ENCODE measurements around the gene OR10K2.
"Not testable (repeated sequence)": the region's sequence is repeated elsewhere in the genome, so short reads cannot be mapped to it uniquely, and the experiment has no call there.

The OR10K2 gene

GRCh38 chr1:158426137-158426536 lies at the start of gene OR10K2:
TSS of gene OR10K2 (minus strand) at chr1:158426237. CDS start at chr1:158420866, 5,371 bp downstream.
- no peak for DNase-seq (ENCODE audit: low spot score)

GRCh38 chr1:158471920-158472319 lies 45.9 kb upstream of the OR10K2 start, which contains the start of gene OR10R2:
TSS of gene OR10R2 (plus strand) at chr1:158472220. CDS start at chr1:158472326, 106 bp downstream.
- DNase-seq (ENCODE audit: low spot score), result no peak

GRCh38 chr1:158461534-158461933 lies 35.5 kb upstream of the OR10K2 start, which contains the start of gene OR10K1:
TSS of gene OR10K1 (plus strand) at chr1:158461834. CDS start at chr1:158465562, 3,728 bp downstream.
- no peak for DNase-seq (ENCODE audit: low spot score)

- no peak for DNase-seq (ENCODE audit: low spot score)
These were observed 32.2 kb upstream of the OR10K2 start for GRCh38 chr1:158458263-158458662.

DNA sequence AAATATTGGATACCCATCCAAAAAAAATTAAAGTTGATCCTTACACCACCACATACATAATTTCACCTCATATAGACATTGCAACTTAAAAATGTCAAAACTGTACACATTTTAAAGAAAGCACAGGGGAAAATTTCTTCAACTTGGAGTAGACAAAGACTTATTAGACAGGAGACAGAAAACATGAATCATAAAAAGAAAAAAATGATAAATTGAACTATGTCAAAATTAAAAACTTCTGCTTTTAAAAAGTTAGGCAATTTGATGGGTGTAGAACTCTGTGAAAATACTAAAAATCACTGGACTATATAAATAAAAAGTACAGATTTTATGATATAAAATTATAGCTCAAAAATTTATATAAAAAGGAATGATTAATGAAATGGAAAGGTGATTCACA lies 31.2 kb upstream of the OR10K2 start:
- no peak for DNase-seq (ENCODE audit: low spot score)

DNA sequence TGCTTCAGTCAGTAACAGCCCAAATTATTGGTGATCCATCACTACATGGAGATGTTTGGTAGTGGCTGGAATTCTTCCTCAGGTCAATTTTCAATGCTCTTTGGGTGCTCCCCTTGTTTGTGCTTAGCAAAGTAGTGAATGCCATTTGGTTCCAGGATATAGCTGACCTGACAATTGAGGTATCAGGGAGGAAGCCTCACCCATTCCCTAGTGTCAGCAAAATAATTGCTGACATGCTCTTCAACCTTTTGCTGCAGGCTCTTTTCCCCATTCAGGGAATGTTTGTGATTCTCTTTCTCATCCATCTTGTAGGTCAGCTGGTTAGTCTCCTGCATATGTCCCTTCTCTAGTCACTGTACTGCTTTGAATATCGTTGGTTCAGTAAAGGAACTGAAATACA lies 28.5 kb upstream of the OR10K2 start:
- no peak for DNase-seq (ENCODE audit: low spot score)

DNA sequence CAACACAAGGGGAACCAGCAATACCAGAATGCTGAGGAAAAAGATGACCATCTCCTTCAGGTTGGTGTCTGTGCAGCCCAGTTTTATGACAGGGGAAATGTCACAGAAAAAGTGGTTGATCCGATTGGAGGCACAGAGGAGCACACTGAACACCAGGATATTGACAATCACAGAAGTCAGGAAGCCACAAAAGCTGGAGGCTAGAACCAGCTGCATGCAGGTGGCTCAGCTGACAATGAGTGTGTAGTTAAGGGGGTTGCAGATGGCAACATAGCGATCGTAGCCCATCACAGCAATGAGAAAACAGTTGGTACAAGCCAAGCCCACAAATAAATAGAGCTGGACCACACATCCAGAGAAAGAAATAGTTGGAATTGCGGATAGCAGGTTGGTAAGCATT lies 19.3 kb upstream of the OR10K2 start:
- no peak for DNase-seq (ENCODE audit: low spot score)

- DNase-seq (ENCODE audit: low spot score), result no peak
These were observed 8.7 kb upstream of the OR10K2 start for GRCh38 chr1:158434741-158435140.

DNA sequence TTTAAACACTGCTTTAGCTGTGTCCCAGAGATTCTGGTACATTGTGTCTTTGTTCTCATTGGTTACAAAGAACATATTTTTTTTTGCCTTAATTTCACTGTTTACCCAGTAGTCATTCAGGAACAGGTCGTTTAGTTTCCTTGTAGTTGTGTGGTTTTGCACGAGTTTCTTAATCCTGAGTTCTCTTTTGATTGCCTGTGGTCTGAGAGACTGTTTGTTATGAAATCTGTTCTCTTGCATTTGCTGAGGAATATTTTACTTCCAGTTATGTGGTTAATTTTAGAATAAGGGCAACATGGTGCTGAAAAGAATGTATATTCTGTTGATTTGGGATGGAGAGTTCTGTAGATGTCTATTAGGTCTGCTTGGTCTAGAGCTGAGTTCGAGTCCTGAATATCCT lies 4.1 kb upstream of the OR10K2 start:
- DNase-seq (ENCODE audit: low spot score), result not testable (repeated sequence)

DNA sequence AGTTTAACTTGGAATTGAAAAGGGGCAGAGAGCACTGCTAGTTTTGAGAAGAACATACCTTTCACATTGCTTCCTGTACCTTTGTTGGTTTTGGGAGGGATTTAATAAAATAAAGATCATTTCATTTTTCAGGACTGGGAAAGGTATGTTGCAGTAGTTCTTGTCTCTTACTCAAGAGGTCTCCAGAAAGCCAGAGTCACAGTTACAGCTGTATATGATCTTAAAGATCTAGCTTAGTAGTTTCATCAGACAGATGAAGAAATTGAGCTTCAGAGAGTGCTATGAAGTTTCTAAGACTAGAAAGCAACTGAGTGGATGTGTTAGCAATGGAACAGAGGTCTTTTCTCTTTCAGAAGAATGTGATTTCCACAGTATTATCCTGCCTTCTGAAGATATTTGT lies 1.0 kb downstream of the OR10K2 start:
- no peak for DNase-seq (ENCODE audit: low spot score)

DNA sequence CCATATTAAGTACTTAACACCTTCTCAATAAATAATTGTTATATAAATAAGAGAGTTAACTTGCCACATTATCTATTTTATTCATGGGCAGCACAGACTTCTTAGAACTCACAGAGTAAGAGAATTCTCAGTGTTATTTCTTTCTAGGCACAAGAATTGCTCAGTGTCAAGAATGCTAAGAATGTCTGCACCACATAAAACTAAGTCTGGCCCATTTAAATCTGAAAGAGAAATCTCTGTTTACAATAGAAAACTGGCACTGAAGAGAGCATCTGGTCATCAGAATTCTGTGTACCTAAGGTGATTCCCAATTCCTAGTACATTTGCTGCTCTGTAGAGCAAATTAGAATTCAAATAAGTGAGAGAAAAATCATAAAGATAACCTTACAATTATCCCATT lies 3.8 kb downstream of the OR10K2 start:
- no peak for DNase-seq (ENCODE audit: low spot score)

DNA sequence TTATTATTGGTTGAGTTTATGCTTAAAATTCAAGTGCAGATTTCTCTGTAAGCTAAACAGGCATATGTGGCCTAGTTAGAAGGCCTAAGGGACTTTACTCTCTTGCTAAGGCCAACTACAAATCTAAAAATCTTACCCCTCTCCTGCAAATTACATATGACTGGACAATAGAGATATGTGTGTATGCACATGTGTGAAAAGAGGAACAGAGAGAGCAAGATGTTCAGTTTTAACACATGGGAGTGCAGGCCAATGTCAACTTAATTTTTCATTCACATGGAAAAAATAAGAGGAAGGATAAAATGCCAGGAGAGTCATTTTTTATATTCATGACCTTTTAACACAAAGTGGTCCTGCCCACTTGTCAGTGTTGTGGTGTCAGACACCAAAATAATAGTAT lies 8.5 kb downstream of the OR10K2 start:
- no peak for DNase-seq (ENCODE audit: low spot score)

GRCh38 chr1:158414651-158415345 lies 11.2 kb downstream of the OR10K2 start:
- DNase-seq (ENCODE audit: low spot score), result no peak

GRCh38 chr1:158407092-158407491 lies 18.9 kb downstream of the OR10K2 start:
- no peak for DNase-seq (ENCODE audit: low spot score)

GRCh38 chr1:158400871-158401270 lies 25.2 kb downstream of the OR10K2 start:
- no peak for DNase-seq (ENCODE audit: low spot score)

GRCh38 chr1:158398818-158399514 lies 27.1 kb downstream of the OR10K2 start, which contains the start of gene OR10T2:
TSS of gene OR10T2 (minus strand) at chr1:158399466. CDS start at chr1:158399466, 0 bp downstream.
- DNase-seq (ENCODE audit: low spot score), result no peak

DNA sequence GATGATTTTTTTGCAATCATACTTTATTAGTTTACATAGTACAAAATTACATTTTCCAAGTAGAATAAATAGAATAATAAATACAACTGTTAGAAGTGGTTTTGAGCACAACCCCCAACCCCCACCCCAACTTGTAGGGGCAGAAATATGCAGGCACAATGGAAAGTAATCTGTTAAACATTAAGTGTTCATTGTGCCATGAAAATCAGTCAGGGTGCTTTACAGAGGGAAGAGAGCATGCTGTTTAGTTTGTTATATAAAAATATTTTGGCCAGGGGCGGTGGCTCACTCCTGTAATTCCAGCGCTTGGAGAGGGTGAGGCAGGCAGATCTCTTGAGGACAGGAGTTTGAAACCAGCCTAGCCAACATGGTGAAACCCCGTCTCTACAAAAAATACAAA lies 29.4 kb downstream of the OR10K2 start:
- no peak for DNase-seq (ENCODE audit: low spot score)

GRCh38 chr1:158393476-158393875 lies 32.6 kb downstream of the OR10K2 start:
- DNase-seq (ENCODE audit: low spot score), result no peak

DNA sequence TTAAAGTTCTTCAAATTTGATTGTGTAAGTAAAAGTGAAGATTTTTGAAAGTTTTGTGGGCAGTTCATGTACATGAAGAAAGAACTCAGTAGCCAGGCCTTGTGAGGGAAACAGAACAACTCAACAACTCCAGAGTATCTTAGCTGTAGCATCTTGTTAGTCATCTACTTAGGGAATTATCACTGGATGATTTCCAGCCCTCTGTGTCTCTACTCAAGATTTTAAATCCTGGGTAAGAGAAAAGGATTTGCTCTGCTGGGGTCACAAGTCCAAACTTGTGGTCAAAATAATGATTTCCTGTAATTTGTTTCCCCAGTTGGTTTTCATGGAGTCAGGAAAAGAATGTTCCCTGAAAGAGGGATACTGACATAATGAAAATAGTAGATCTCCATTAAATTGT lies 34.9 kb downstream of the OR10K2 start:
- DNase-seq (ENCODE audit: low spot score), result no peak

DNA sequence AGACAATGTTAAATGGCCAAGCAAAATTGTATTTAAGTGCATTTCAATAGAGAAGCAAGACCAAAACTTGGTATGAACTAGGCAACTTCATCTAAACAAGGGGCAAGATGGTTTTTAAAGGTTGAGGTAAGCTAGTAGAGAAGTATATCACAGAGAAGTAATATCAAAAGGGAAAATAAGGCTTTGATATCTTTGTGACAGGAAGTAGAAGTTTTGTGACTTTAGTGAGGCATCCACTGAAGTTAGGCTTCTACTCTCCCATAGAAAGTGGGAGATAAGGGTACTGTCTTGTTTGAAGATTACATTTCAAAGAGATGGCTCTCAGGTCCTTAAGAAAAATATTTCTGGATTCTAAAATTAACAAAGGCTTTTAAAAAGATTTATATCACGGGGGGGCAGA lies 35.7 kb downstream of the OR10K2 start:
- no peak for DNase-seq (ENCODE audit: low spot score)

GRCh38 chr1:158374860-158375259 lies 51.2 kb downstream of the OR10K2 start:
- DNase-seq (ENCODE audit: low spot score), result no peak

- DNase-seq (ENCODE audit: low spot score), result not testable (repeated sequence)
These were observed 51.9 kb downstream of the OR10K2 start for GRCh38 chr1:158374101-158374500.

DNA sequence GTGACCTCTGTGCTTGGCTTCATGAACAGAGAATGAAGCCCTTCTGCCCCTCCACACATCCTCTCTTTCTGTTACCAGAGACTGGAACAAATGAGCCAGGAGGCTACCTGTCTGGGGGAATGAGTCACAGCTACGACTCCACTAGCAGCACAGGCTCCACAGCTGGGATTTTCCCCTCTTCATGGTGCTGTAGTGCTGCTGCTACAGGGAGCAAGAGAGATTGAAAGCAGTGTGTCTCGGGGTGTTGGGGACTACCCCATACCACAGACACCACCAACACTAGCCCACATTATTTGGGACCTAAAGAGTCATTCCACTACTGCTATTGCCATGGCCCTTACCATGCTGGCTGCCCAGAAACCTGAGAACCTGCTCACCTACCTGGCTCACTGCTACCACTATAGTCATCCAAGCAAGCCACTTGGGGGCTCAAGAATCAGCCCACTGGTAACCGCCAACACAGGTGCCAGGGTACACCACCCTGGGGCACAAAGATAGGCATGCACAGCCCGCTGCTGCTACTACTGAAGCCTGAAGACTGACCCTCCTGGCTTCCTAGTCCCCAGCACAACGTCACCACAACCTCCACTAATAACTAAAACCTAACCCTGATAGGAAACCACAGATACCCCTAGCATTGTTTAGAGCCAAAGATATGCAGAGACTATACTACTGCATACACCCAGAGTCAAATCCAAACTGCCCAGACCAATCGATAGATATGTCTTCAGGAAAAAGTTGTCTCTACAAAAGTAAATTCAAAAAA lies 54.7 kb downstream of the OR10K2 start:
- DNase-seq (ENCODE audit: low spot score), result no peak
